Pons (tissue), 1 donor: ENCODE data around the gene QRICH1.

Experiments used
- DNase-seq: peaks from one replicate; pipeline ENCODE4 v3.0.0-alpha.2; 2016; ENCODE audit warnings: low spot score

The QRICH1 gene

DNA sequence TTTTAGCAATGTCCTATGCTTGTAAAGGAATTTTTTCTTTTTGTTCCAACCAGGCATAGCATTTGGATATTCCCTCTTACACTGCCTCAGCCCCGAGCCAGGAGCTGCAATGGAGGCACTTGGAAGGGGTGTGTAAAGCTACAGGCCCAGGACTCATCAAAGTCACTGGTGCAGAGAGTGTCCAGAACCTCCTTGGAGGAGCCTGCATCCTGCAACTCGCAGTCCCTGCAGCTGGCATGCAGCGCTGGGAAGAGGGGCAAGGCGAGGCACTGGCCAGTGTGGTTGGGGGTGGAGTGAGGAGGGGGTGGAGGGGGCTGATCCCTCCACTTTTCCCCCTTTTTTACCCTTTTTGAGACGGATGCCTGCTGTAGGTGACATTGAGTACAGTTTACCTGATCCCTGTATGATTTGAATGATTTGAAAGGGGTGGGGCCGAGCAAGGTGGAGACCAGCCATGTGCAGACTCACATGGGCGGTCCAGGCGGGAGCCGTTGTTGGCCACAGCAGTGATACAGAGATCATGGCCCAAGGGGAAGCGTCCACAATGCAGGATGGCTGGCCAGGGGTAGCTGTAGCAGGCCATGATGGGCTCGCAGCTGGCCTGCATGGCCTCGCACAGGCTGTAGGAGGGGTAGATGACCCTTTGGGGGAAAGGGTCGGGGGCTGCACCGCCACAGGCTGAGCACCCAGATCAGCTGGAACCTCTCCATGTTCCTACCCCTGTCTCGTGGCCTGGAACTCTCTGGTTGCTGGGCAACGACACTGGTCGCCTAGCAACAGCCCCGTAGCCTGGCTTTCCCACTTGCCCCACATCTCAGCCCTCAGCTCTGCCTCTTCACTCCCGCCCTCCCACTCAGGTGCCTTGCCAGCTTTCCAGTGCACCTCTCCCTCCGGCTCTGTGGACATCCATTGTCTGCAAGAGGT, 95.9 kb downstream of the QRICH1 start:
- no peak for DNase-seq

GRCh38 chr3:48997102-48997635, 96.7 kb downstream of the QRICH1 start:
- no peak for DNase-seq

GRCh38 chr3:48996640-48997039, 97.2 kb downstream of the QRICH1 start:
- DNase-seq = no peak

- DNase-seq = no peak
Measured at GRCh38 chr3:48993834-48994233, 100.0 kb downstream of the QRICH1 start.

- DNase-seq = no peak
Measured at GRCh38 chr3:48991851-48992545, 101.9 kb downstream of the QRICH1 start.

GRCh38 chr3:48990636-48991469, 103.0 kb downstream of the QRICH1 start:
- peak; percentile 46 for DNase-seq

- DNase-seq = peak; percentile 85
Measured at GRCh38 chr3:48989796-48990635, 103.9 kb downstream of the QRICH1 start, which contains the start of gene P4HTM. TSS of gene P4HTM (plus strand) at chr3:48990241. CDS start at chr3:48990257, 16 bp downstream.

DNA sequence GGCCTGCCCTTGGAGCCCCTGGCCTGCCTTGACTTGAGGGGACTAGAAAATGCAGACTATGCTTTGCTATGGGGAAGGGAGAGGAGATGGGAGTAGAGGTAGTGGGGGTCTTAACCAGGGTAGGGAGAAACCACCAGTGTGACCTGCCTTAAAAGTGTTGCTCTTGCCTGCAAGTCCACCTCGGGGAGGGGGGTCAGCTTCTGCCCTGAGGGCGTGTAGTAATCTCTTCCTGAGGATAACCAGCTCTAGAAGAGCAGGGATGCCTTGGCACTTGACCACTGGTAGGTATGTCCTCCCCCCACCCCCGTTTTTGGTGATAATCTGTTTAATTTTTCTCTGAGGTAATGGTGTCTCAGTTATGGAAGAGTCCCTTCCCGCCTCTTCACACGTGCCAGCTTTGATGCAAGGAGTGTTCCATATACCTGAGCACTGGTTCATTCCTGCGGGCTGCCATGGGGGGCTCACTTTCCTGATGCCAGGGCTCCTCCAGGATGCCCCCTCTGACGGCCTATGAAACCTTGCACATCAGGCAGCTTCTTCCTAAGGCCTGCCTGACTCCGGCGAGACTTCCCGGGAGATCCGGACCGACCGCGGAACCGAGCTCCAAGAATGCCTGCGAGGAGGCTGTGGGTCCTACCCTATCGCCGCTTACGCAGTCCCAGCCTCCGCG, 104.6 kb downstream of the QRICH1 start:
- no peak for DNase-seq

DNA sequence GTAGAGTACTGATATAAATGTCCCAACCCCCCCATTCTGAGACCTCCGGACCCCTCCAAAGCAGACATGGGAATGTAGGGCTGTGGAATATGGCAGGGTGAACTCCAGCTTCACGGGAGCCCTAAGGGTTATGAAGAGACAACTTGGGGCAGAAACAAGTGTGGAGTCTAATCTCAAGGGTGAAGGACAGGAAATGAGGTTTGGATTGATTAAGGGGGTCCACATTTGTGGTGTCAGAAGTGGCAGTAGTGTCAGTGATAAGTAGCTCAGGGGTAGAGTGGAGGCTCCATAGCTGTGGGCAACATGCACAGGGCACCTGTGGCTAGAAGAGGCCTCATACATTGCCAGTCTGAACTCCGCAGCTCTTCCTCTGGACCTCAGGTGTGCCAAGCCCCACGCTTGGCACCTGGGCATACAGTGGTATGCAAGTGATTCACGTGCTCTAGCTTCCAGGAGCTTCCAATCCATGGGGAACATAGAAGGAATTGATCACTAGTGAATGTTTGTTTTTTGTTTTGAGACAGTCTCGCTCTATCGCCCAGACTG, 108.0 kb downstream of the QRICH1 start:
- no peak for DNase-seq

- no peak for DNase-seq
Measured at GRCh38 chr3:48984663-48985062, 109.2 kb downstream of the QRICH1 start.

DNA sequence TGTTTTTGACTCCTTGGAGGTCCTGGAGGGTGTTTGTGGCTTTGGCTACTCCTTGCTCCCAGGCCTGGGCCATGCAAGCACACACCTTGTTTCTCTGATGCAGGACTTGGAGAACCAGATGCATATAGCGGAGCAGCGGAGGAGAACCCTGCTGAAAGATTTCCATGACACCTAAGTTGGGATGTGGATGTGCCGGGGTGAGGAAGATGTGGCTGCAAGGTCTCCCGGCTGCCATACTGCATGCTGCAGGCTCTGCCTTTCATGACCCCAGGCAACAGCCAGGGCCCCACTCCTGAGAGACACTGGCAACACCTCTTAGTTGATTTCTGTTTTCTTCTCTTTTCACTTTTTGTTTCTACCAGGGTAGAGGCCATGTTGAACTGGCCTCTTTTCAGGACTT, 110.8 kb downstream of the QRICH1 start:
- DNase-seq = no peak

DNA sequence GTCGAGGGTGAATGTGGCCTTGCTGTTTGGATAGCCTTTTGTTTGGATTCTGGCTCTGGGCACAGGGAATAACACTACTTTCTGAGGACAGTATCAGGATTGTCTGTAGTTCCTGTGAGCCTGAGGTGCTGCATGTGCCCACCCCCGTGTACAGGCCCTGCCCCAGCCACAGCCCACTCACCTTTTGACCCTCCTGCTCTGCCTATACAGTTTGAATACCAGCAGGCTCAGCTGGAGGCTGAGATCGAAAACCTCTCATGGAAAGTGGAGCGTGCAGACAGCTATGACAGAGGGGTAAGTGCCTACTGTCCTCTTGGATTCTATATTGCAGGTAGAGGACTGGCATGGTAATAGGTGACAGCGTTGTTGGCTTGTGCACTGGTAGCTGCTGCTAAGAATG, 111.2 kb downstream of the QRICH1 start:
- DNase-seq = no peak

DNA sequence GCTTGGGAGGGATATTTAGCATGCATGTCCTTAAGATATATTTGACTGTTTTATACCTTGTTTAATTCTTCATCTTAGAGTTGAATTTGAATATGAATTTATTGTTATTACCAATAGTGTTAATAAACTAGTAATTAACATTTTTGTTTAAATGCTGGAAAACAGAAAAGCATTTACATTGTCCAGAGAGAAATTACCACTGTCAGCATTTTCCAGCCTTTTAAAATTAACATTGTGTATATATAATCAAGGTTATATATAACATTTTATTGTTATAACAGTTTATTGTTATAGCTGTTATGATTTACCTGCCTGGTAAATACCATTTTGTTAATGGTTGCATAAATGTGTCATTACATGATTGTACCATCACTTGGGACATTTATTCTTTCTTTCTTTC, 111.9 kb downstream of the QRICH1 start:
- DNase-seq = no peak

DNA sequence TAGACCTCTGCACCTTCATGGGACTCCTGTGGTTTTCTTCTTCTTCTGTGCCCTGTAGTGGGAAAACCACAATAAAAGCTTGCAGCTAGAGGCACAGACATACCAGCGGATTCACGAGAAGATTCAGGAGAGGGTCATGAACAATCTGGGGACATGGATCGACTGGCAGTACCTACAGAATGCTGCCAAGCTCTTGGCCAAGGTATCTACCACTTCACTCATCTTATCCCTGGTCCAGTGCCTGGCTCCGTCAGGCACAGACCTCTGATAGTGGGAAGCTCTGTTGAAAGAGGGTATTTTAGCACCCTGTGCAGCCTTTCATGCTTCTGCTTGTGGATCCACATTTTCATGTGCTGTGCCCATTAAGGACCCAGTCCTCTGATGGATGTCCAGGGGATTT, 113.6 kb downstream of the QRICH1 start:
- no peak for DNase-seq
